ENCODE data around the gene SMG6. TPM values are rescaled to one million over a fixed set of nuclear protein-coding genes. Genes with fewer than 3 reads are reported as not detected.

Gene SMG6
- total RNA-seq, 1 donor from 2014 or later = 58.7 TPM

DNA sequence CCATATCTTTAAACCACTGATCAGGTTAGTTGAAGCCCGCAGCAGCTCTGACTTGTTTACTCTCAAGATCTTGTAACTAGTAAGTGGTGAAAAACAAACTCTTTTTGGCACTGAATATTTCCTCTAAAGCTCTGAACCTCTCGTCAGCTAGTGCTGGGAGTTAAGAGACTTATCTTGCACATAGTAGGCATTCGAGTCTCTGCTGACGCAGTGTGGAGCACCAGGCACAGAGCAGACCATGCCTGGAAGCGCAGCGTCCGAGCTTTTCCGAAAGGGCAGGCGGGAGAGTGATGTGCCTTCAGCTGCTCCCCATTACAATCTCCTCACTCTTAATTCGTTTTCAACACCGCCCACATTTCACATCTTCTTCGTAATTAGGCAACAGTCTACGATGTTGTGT, 63.0 kb downstream of the SMG6 start:
- intact Hi-C loops (cut with DNase I) = loop anchor here (5.0 kb wide), 1 partner anchor 333 kb away; no protein-coding TSS in a partner anchor
- no peak for ATAC-seq
- DNase-seq (ENCODE audit: low spot score) = no peak

DNA sequence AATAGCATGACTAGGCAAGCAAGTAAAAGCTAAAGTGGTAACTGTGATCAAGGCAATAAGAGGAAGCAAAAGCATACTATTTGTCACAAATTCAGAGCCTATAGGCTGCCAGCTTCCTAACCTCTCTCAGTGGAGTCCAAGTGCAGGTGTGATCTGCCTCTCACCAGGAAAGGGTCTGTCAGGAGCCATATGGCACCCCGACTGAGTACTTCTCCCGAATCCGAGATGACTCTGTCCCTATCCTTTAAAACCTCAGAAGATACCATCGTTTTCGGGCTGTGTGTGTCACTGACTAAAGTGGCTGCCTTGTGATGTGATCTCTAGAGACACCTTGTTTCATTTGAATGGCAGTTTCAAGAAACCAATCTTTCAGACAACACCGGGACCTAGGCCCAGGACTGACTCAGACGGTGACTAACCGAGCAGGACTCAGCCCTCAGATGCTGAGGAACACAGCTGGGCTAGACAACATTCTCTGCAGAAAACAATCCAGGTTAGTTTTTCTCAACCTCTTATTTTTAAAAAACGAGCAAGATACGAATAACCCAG, 63.6 kb downstream of the SMG6 start:
- intact Hi-C loops (cut with DNase I) = loop anchor here (5.0 kb wide), 1 partner anchor 333 kb away; no protein-coding TSS in a partner anchor
- no peak for ATAC-seq
- no peak for DNase-seq (ENCODE audit: low spot score)

DNA sequence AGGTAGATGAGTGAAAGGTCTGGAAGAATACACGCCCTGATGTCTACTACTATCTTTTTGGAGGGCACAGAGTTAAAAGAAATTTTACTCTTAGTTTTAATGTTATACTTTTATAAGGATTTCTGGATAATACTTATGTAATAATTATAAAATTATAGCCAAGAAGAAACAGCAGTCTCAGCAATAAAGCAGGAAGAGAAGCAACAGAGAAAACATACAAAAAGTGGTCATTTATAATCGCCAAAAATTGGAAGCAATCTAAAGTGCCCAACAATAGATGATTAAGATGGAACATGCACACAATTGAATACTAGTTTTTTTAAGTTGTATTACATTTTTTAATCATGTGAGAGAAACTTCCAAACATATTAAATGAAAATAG, 64.4 kb downstream of the SMG6 start:
- DNase-seq (ENCODE audit: low spot score) (no peak), ATAC-seq (no peak)
- intact Hi-C loops (cut with DNase I) = no loop called here

GRCh38 chr17:2238432-2239169, 65.0 kb downstream of the SMG6 start:
- peak; percentile 66 for ATAC-seq
- DNase-seq (ENCODE audit: low spot score) = no peak
- intact Hi-C loops (cut with DNase I) = no loop called here

GRCh38 chr17:2237950-2238349, 65.6 kb downstream of the SMG6 start:
- ATAC-seq = no peak
- intact Hi-C loops (cut with DNase I) = no loop called here
- DNase-seq (ENCODE audit: low spot score) = no peak

DNA sequence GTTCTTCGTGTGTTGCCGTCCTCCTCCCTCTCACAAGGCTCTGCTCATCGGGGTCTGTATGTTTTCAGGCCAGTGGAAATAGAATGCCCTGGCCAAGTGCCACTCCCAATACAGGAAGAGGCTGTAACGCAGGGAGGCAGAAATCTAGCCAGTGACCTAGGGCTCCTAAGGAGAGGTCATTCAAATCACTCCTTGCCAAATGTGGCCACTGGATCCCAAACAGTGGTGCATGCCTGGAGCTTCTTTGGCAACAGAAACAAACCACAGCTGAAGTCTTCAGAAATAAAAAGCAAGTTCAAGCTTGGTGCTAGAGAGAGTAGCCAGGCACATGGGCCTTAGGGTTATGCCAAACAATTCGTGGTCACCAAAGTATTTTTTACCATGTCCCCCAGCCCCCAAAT, 66.1 kb downstream of the SMG6 start:
- DNase-seq (ENCODE audit: low spot score) (peak; percentile 80), ATAC-seq (peak; percentile 83)
- intact Hi-C loops (cut with DNase I) = no loop called here

DNA sequence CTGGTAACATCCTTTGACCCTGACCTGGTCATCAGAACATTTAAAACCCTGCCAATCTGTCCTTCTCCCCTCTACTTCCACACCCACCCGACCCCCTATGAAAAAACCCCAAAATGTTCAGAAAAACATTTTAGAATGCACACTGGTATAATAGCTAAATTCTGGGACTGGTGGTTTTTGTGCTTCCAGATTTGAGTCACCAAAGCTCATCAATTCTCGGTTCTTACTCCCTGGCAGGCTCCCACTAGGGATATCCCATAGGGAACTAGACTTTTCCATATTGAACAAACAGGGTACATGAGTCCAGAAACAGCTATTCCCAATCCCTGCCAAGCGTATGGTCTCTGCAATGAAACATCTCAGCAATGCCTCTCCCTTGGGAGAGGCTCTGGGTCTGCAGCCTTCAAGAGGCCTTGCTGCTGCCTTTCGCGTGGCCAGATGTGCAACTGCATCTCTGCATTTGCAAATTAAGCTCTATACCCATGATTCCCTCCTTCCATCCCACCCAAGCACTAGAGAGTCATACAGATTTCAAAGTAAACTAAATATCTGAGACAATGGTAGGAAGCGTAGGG, 67.7 kb downstream of the SMG6 start:
- intact Hi-C loops (cut with DNase I) = no loop called here
- no peak for DNase-seq (ENCODE audit: low spot score)
- ATAC-seq = peak; percentile 4

DNA sequence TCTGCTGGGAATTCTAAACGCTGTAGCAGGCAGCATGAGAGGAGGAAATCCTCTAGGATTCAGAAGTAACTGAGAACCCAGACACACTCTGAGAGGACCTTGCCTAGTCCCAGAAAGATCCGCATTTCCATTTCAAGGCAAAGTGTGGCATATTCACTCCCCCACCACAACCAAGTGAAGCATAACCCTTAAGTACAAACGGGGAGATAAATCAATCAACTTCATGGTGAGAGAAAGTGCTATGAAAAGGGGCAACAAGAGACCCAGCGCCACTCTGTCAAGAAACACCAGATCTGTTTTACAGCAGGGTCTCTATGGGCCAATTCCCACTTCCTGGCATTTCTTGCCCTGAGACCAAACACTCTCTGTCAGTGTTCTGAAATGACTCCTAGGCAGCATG, 68.3 kb downstream of the SMG6 start:
- intact Hi-C loops (cut with DNase I) = no loop called here
- no peak for ATAC-seq

GRCh38 chr17:2233441-2233947, 70.1 kb downstream of the SMG6 start:
- ATAC-seq (peak; percentile 6), DNase-seq (ENCODE audit: low spot score) (no peak)
- intact Hi-C loops (cut with DNase I) = no loop called here

More for the DNA sequence above, 68.3 kb downstream of the SMG6 start:
- no peak for DNase-seq (ENCODE audit: low spot score)

GRCh38 chr17:2232244-2232638, 71.3 kb downstream of the SMG6 start:
- intact Hi-C loops (cut with DNase I) = no loop called here
- ATAC-seq = peak; percentile 52
- DNase-seq (ENCODE audit: low spot score) = no peak

GRCh38 chr17:2230877-2231276, 72.7 kb downstream of the SMG6 start:
- intact Hi-C loops (cut with DNase I) = no loop called here
- DNase-seq (ENCODE audit: low spot score) = no peak

GRCh38 chr17:2227025-2227699, 76.4 kb downstream of the SMG6 start:
- ATAC-seq (no peak), DNase-seq (ENCODE audit: low spot score) (no peak)
- intact Hi-C loops (cut with DNase I) = no loop called here

More at GRCh38 chr17:2230877-2231276, 72.7 kb downstream of the SMG6 start:
- peak; percentile 24 for ATAC-seq

DNA sequence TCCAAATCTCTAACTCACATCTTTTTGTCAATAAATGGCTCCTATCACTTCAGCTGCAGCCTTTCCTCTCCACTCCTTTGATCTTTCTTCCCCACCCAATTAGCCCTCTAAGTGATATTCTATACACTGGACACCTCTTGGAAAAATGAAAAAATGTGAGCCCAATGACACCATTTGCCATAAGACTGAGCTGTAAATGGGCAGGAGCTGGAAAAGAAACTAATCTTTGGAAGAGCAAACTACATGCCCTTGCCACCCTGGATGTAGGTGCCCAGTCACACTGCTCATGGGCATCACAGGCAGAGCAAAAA, 80.0 kb downstream of the SMG6 start:
- intact Hi-C loops (cut with DNase I) = no loop called here
- no peak for ATAC-seq
- DNase-seq (ENCODE audit: low spot score) = no peak

DNA sequence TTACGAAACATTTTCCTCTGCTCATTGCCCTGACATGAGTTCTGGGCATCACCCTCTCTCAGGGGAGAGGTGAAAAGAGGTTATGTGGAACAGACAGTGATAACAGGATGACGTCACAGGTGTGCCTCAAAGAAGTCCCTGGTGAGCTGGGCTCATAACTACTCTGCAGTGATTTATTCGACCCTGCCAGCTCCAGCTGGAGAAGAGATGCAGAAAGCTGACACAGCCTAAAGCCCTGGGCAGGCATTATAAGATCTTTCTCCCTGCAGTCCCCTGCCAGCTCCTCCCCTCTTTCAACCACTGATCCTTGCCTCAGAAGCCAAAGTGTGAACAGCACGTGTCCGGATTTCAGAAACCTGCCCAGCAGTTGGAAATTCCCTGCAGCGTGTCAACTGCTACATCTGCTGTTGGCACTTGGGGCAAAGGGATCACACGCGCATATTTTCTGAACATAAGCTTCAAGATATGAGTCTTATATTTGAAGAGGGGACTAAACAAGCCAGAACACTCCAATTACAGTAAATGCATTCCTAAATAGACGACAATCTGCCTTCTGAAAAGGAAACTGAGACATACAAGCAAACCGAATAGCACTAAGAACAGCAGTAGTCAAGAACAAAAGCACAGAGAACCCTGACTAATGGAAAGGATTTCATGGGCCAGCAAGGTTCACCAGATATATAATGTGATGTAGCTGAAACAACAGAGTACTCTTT, 80.5 kb downstream of the SMG6 start:
- DNase-seq (ENCODE audit: low spot score) = no peak
- ATAC-seq = peak; percentile 93

GRCh38 chr17:2222301-2222700, 81.3 kb downstream of the SMG6 start:
- DNase-seq (ENCODE audit: low spot score) (no peak), ATAC-seq (peak; percentile 38)
- intact Hi-C loops (cut with DNase I) = no loop called here

More for the DNA sequence above, 80.5 kb downstream of the SMG6 start:
- intact Hi-C loops (cut with DNase I) = no loop called here

DNA sequence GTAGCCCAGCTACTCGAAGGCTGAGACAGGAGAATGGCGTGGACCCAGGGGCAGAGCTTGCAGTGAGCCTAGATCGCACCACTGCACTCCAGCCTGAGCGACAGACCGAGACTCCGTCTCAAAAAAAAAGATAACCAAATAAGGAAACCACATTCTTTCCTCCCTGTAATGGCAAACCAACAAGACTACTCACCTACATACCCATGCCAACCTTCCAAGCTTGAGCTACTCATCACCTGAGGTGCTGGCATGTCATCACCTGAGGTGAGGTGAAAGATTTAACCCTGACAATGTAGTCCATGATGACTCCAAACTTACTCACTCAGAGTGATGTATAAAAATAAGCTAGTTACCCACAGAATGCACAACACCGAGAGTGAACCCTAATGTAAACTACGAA, 85.2 kb downstream of the SMG6 start:
- intact Hi-C loops (cut with DNase I) = no loop called here
- DNase-seq (ENCODE audit: low spot score) (no peak), ATAC-seq (no peak)

GRCh38 chr17:2215616-2216364, 87.8 kb downstream of the SMG6 start:
- peak; percentile 89 for ATAC-seq
- peak; percentile 84 for DNase-seq (ENCODE audit: low spot score)
- intact Hi-C loops (cut with DNase I) = no loop called here

- intact Hi-C loops (cut with DNase I) = no loop called here
- DNase-seq (ENCODE audit: low spot score) (no peak), ATAC-seq (peak; percentile 8)
Observed at GRCh38 chr17:2214929-2215615, 88.5 kb downstream of the SMG6 start.
